Activated T-cell treated with anti-CD3 and anti-CD28 coated beads, Interleukin-2, amount 50 U/mL, for 72 hours (primary cell): ENCODE results near the gene SPIC. TPM values are rescaled to one million over a fixed set of nuclear protein-coding genes. Genes with fewer than 3 reads are reported as not detected.
A peak's percentile ranks its signal among the peaks of the same experiment; 100 is the strongest.
"Not testable (repeated sequence)": the region's sequence is repeated elsewhere in the genome, so short reads cannot be mapped to it uniquely, and the experiment has no call there.

Experiments used
- ATAC-seq, 2 donors: fragments of 150-1000 bp; cut with Tn5 transposase; replicated peaks in 1 of 2; 2 replicates each; pipeline ENCODE4 v1.10.0; 2021; ENCODE audit warnings: moderate library complexity in 2 of 2, mild to moderate bottlenecking in 1 of 2
- DNase-seq, 2 donors: peaks; one replicate each; pipeline ENCODE4 v3.0.0; 2021 to 2022; ENCODE audit warnings: mixed read lengths in 1 of 2
- H3K27ac Mint-ChIP-seq: one replicate; pipeline ENCODE4 v1.8.0; 2022; ENCODE audit warnings: mild to moderate bottlenecking, moderate library complexity, mixed read lengths
- H3K27me3 Mint-ChIP-seq: one replicate; pipeline ENCODE4 v1.8.0; 2022; ENCODE audit warnings: low read depth, mixed read lengths
- H3K36me3 Mint-ChIP-seq, 2 donors: one replicate each; pipeline ENCODE4 v1.8.0; 2022; ENCODE audit warnings: mixed read lengths in 2 of 2, mild to moderate bottlenecking in 1 of 2; ENCODE audit not compliant: insufficient read depth in 2 of 2
- H3K4me1 Mint-ChIP-seq: one replicate; pipeline ENCODE4 v1.8.0; 2022; ENCODE audit warnings: low read depth, mixed read lengths
- H3K4me3 Mint-ChIP-seq, 2 donors: one replicate each; pipeline ENCODE4 v1.8.0; 2022; ENCODE audit warnings: mild to moderate bottlenecking in 2 of 2, mixed read lengths in 2 of 2, moderate library complexity in 2 of 2
- H3K9me3 Mint-ChIP-seq, 2 donors: one replicate each; pipeline ENCODE4 v1.8.0; 2022; ENCODE audit warnings: mixed read lengths in 2 of 2
- total RNA-seq, 2 donors: library from RNA; stranded (reverse); gene quantifications; one replicate each; pipeline ENCODE4 v1.2.3, GENCODE V29; 2022

Gene SPIC
- not detected for total RNA-seq

DNA sequence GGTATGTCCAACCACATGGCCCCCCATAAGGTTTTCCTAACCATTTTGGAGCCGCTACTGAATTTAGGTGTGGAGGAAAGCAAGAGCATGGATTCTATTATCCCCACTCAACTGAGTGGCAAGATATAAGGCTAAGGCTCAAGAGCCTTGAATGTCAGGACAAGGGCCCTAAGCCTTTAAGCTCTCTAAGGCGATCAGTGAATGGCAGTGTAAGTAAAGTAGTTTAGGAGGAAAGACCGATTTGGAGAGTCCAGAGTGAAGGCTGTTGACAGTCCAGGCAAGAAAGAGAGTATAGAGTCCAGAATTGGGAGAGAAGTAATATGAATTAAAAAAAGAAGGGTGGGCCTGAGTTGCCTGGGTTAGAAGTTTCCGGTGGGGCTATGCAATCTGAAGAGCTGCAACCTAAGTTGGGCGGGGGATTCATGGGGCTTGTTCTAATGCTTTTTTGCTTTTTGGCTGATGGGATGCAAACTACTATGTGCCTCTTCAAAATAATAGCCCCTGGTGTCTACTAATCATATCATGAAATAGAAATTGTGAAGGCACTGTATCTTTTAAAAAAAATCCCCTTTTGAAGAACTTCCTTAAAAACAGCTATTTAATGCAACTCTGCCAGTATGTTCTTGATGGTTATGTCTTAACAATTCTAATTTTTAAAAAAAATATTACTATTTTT lies at the start of gene SPIC:
Gene SPIC, plus strand, starts transcription at position 626 of the 676 bp plus-strand sequence. CDS start 1,569 bp downstream, outside the sequence.
- Mint-ChIP-seq H3K27ac (no peak within 1 kb of the TSS), H3K4me1 (no peaks in the 10 kb centered on the region), H3K9me3 (no peaks in the 10 kb centered on the region), H3K4me3 (no peak within 1 kb of the TSS), H3K27me3 (no peaks in the 10 kb centered on the region), H3K36me3 (no peaks in the 10 kb centered on the region)
- ATAC-seq (no peak), DNase-seq (no peak)

DNA sequence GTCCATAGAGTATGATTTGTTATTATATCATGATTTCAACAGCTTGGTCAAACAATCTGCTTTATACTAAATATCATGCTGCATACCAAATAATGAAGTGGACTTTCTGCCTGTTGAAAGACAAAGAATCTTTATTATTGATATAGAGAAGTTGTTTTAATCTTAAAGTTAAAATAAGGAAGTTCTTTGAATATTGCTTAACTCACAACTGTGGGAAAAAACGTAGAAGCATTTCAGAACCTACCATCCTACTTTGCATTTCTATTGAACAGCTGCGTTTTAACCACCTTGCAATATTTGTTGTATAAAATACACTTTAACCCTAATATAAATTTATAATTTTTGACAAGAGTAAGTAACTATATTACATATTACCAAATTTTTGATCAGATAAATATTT lies 44.7 kb upstream of the SPIC start:
- Mint-ChIP-seq H3K4me1 (no peaks in the 10 kb centered on the region), H3K27ac (no peak overlapping the region), H3K27me3 (no peaks in the 10 kb centered on the region), H3K4me3 (no peak overlapping the region), H3K9me3 (no peaks in the 10 kb centered on the region), H3K36me3 (no peaks in the 10 kb centered on the region)
- DNase-seq = no peak
- ATAC-seq = no peak

DNA sequence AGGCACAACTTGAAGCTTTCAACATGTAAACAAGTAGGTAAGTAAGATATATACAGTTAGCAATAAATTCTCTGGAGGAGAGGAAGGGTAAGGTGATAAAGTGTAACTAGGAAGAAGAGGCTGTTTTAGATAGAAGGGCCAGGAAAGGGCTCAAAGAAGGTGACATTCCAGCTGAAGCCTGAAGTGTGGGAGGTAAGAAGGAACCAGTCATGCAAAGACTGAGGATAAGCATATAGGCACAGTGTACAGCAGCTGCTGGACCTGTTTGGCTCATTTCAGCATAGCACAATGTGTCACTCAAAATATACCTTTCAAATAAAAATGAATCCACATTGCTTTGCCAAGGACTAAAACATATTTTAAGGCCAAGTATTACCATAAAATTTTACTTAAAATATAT lies 39.0 kb upstream of the SPIC start:
- Mint-ChIP-seq H3K27me3 (peaks cover 6% of the 10 kb centered on the region), H3K36me3 (no peaks in the 10 kb centered on the region), H3K27ac (no peak overlapping the region), H3K9me3 (no peaks in the 10 kb centered on the region), H3K4me1 (no peaks in the 10 kb centered on the region), H3K4me3 (no peak overlapping the region)
- no peak for ATAC-seq
- DNase-seq = no peak

DNA sequence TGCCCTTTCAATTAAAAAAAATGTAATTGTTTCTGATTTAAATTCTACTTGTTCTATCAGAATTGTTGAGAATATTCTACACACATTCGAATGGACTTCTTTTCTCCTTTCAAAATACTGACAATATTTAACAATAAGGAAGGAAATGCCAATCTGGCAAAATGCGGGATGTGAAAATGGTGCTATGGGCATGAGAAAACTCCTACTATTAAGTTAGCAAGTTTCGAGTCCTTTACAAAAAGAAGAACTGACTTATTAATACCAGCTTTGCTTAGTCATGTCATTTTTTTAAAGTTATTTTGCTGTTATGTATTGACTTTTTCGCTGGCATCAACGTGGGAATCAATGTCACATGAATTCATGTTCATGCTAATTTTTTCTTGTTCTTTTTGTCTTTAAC lies 35.9 kb upstream of the SPIC start:
- Mint-ChIP-seq H3K36me3 (no peaks in the 10 kb centered on the region), H3K9me3 (no peaks in the 10 kb centered on the region), H3K4me3 (no peak overlapping the region)

DNA sequence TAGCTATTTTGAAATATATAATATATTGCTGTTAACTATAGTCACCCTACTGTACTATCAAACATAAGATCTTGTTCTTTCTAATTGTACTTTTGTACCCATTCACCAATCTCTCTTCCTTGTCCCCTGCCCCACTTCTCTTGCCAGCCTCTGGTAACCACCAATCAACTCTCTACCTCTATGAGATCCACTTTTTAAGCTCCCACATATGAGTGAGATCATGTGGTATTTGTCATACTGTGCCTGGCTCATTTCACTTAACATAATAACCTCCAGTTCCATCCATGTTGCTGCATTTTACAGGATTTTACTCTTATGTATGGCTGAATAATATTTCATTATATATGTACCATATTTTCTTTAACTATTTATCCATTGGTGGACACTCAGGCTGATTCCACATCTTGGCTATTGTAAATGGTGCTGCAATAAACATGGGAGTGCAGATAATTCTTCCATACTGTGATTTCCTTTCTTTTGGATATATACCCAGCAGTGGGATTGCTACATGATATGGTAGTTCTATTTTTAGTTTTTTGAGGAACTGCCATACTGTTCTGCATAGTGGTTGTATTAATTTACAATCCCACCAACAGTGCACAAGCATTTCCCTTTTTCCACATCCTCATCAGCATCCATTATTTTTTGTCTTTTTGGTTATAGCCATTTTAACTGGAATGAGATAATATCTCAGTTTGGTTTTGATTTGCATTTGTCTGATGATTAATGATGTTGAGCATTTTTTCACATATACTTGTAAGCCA lies 33.5 kb upstream of the SPIC start:
- Mint-ChIP-seq H3K27ac (no peak overlapping the region), H3K4me1 (no peaks in the 10 kb centered on the region)
- no peak for ATAC-seq

More for the DNA sequence above, 35.9 kb upstream of the SPIC start:
- ATAC-seq = no peak
- Mint-ChIP-seq H3K27ac (no peak overlapping the region), H3K27me3 (peaks cover 12% of the 10 kb centered on the region), H3K4me1 (no peaks in the 10 kb centered on the region)
- no peak for DNase-seq

DNA sequence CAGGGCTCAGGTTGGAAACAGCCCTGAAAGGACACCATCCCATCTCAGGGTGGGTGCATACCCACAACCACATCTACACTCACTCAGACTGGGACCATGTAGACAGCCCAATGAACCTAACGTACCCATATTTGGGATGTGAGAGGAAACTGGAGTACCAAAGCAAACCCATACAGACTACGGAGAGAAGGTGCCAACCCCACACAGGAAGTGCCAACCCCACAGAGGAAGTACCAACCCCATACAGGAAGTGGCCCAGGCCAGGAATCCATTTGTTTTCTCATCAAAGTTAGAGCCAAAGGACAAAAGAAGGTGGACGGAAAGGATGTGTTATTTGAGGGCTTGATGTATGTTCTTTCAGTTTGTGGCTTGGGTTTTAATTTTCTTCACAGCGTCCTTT lies 19.5 kb upstream of the SPIC start:
- DNase-seq = peak; percentile 0 to 8
- no peaks in the 10 kb centered on the region for H3K27me3 Mint-ChIP-seq
- peaks cover 6 to 7% of the 10 kb centered on the region in 2 donors for H3K9me3 Mint-ChIP-seq
- no peak overlapping the region for H3K27ac Mint-ChIP-seq
- peaks cover 11% of the 10 kb centered on the region for H3K4me1 Mint-ChIP-seq
- H3K36me3 Mint-ChIP-seq = peaks cover 4 to 7% of the 10 kb centered on the region in 2 donors
- H3K4me3 Mint-ChIP-seq = peak overlapping the region in 1 of 2 donors; percentile 15
- ATAC-seq = peak; percentile 22 to 39

More for the DNA sequence above, 33.5 kb upstream of the SPIC start:
- peaks cover 12% of the 10 kb centered on the region for H3K27me3 Mint-ChIP-seq
- H3K36me3 Mint-ChIP-seq = no peaks in the 10 kb centered on the region
- H3K4me3 Mint-ChIP-seq = no peak overlapping the region
- no peak for DNase-seq
- H3K9me3 Mint-ChIP-seq = no peaks in the 10 kb centered on the region

DNA sequence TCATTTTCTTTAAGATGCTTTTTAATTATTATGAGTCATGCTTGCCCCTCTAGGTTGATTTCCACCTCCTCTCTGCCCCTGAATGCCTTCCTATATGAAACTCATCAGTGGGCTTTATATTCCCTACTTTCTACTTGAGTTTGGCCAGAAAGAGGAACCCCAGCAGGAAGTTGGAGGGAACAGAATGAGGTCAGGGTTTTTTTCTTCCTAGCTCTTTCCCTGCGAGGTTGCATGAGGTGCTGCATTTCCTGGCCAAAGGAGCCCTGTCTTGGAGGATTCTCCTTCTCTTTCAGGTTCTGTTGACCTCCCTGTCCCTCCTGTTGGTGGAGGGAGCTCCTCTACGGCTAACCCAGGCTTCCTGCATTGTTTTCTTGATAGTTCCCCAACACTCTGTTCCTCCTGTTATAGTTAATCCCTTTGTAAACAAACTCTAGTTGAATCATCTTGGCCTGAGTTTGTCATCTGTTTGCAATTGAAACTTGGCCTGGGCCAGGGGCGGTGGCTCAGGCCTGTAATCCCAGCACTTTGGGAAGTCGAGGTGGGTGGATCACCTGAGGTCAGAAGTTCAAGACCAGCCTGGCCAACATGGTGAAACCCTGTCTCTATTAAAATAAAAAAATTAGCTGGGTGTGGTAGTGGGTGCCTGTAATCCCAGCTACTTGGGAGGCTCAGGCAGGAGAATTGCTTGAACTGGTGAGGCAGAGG lies 15.3 kb upstream of the SPIC start:
- no peaks in the 10 kb centered on the region for H3K27me3 Mint-ChIP-seq
- no peak for ATAC-seq
- H3K9me3 Mint-ChIP-seq = peaks cover 6 to 7% of the 10 kb centered on the region in 2 donors
- H3K4me3 Mint-ChIP-seq = no peak overlapping the region
- H3K4me1 Mint-ChIP-seq = peaks cover 11% of the 10 kb centered on the region
- H3K27ac Mint-ChIP-seq = no peak overlapping the region
- no peak for DNase-seq
- peaks cover 4 to 7% of the 10 kb centered on the region in 2 donors for H3K36me3 Mint-ChIP-seq

DNA sequence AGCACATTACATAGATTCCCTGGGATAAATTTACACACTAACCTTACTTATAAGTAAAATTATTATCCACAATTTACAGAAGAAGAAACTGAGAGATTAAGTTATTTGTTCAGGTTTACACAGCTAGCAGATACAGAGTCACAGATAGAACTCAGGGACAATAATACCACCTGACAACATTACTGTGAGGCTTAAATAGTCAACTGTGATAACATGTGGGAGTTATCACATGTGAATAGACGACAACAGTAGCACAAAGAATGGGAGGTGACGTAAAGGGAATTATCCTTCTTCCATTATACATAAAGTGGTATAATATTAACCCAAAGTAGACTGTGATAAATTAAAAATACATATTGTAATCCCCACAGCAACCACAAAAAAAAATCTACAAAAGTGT lies 6.2 kb upstream of the SPIC start:
- no peaks in the 10 kb centered on the region for H3K27me3 Mint-ChIP-seq
- no peaks in the 10 kb centered on the region for H3K36me3 Mint-ChIP-seq
- H3K9me3 Mint-ChIP-seq = no peaks in the 10 kb centered on the region
- ATAC-seq = no peak
- no peak overlapping the region for H3K4me3 Mint-ChIP-seq
- no peak for DNase-seq
- no peak overlapping the region for H3K27ac Mint-ChIP-seq
- H3K4me1 Mint-ChIP-seq = no peaks in the 10 kb centered on the region

DNA sequence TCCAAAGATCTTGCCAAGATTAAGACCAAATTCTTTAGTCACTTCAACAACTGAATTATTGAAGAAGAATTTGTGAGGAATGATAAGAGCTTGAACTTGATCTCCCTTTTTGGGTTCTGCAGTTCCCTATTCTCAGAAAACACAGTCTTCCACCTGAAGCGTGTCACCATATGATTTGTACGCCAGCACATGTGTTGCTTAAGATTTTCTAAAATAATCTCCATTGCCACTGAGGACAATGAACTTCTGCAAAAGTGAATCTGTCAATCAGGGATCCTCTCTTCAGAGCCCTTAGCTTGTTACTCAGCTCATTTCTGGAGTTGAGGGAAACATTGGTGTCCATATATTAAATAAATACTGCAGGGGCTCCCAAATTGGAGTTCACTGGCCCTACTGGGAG lies 4.2 kb upstream of the SPIC start:
- Mint-ChIP-seq H3K27ac (no peak overlapping the region), H3K9me3 (no peaks in the 10 kb centered on the region), H3K4me1 (no peaks in the 10 kb centered on the region), H3K27me3 (no peaks in the 10 kb centered on the region), H3K36me3 (no peaks in the 10 kb centered on the region), H3K4me3 (no peak overlapping the region)
- no peak for ATAC-seq
- no peak for DNase-seq

DNA sequence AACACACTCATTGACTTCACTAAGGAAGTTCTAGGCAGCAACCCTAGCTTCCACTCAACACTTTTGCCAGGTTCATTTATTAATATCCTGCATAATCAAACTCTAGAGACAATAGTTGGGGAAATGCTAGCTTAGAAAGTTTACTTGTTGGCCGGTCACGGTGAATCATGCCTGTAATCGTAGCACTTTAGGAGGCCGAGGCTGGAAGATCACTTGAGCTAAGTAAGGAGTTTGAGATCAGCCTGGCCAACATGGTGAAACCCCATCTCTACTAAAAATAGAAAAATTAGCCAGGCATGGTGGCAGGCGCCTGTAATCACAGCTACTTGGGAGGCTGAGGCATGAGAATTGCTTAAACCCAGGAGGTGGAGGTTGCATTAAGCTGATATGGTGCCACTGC lies 3.3 kb upstream of the SPIC start:
- H3K36me3 Mint-ChIP-seq, H3K9me3 Mint-ChIP-seq, DNase-seq, ATAC-seq, H3K4me1 Mint-ChIP-seq, H3K27me3 Mint-ChIP-seq, H3K4me3 Mint-ChIP-seq, H3K27ac Mint-ChIP-seq: not testable (repeated sequence)

DNA sequence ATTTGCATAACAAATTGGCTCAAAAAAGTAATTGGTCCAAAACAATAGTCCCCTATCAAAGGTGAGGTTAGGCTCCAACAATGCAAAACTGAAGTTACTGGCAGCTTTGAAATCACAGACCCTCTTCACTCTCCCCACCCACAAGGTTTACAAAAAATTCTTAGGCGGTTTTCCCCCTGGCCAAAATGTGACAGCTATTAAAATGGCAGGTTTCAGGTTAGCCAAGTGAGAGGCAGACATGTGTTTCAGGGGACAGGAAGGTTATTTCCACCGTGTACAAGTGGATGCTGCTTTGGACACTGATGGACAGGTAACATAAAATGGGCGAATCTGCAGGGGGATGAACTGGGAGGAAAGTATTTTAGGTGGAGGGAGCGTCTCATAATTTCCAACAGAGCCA lies 888 bp upstream of the SPIC start:
- Mint-ChIP-seq H3K27me3 (no peaks in the 10 kb centered on the region), H3K4me3 (no peak overlapping the region), H3K27ac (no peak overlapping the region), H3K36me3 (no peaks in the 10 kb centered on the region), H3K9me3 (no peaks in the 10 kb centered on the region), H3K4me1 (no peaks in the 10 kb centered on the region)
- DNase-seq (no peak), ATAC-seq (no peak)

DNA sequence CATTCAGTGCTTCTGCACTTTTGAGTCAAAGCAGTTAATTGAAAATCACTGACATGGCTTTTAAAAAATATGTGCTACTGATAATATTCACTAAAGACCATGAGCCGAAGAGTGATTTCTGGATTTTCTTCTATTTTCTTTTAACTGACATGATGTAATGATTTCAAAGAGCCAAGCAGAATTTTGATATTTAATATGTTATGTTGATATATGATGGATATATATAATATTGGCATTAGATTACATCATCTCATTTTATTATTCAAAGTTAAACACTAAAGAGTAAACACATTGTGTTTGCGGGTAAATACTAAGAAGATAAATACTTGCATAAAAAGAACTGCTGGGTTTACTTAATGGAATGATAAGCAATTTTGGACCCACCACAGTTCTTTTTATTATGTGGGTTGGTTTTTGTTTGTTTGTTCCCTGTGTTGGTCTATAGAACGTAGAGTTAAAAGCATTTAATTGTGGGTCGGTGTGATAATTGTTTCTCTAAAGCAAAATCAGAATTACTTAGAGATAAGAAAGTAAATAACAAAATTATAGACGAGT lies 692 bp downstream of the SPIC start:
- Mint-ChIP-seq H3K9me3 (no peaks in the 10 kb centered on the region), H3K4me3 (no peak overlapping the region), H3K27ac (no peak overlapping the region), H3K36me3 (no peaks in the 10 kb centered on the region), H3K27me3 (no peaks in the 10 kb centered on the region), H3K4me1 (no peaks in the 10 kb centered on the region)
- no peak for DNase-seq
- ATAC-seq = no peak

DNA sequence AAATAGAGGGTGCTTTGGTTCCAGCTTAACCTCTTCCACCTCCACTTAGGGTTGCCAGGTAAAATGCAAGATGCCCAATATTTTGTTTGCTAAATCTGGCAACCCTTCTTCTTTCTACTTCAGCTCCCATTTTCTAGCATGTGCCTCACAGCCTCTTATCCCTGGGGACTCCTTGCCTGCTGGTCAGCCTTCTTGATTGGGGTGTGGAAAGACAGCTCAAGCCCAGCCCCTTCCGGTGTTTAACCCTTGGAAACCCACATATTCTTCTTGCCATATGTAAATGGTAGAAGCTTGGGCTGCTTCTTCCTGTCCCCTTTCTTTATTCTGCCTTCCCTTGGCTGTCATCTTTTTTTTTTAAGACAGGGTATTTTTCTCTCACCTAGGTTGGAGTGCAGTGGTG lies 5.7 kb downstream of the SPIC start:
- Mint-ChIP-seq H3K36me3 (no peaks in the 10 kb centered on the region), H3K9me3 (no peaks in the 10 kb centered on the region), H3K4me1 (no peaks in the 10 kb centered on the region), H3K4me3 (no peak overlapping the region), H3K27me3 (no peaks in the 10 kb centered on the region), H3K27ac (no peak overlapping the region)
- no peak for DNase-seq
- no peak for ATAC-seq
